Endothelial cell of umbilical vein (primary cell): ENCODE measurements around the gene TESK1.

ENCODE experiments used
- CTCF ChIP-seq, 2 donors: IDR thresholded peaks; 1 replicate in 1 of 2; 2 replicates in 1 of 2; pipeline ENCODE4 v1.5.1; 2011; ENCODE audit warnings: low read length in 2 of 2, mild to moderate bottlenecking in 2 of 2, moderate library complexity in 2 of 2, control low read depth in 1 of 2, inconsistent platforms in 1 of 2, low read depth in 1 of 2; ENCODE audit not compliant: insufficient read depth in 1 of 2; ENCODE audit errors: extremely low read depth in 1 of 2
- EZH2 ChIP-seq: IDR thresholded peaks from 2 replicates; pipeline ENCODE4 v1.6.1; 2012; ENCODE audit warnings: borderline replicate concordance, low read depth, mild to moderate bottlenecking, moderate library complexity, low read length, inconsistent platforms; ENCODE audit not compliant: severe bottlenecking
- GATA2 ChIP-seq: IDR thresholded peaks from 2 replicates; pipeline ENCODE4 v1.7.0; 2011; ENCODE audit warnings: low read depth, mild to moderate bottlenecking, moderate library complexity, mixed read lengths, low read length; ENCODE audit not compliant: insufficient read length, insufficient read depth
- JUN ChIP-seq: IDR thresholded peaks from 2 replicates; pipeline ENCODE4 v1.6.1; 2011; ENCODE audit warnings: borderline replicate concordance, low read depth; ENCODE audit not compliant: insufficient read length, insufficient read depth
- MYC ChIP-seq: IDR thresholded peaks from one replicate; pipeline ENCODE4 v1.6.1; 2011; ENCODE audit warnings: mild to moderate bottlenecking, low read depth, low read length
- POLR2A ChIP-seq: IDR thresholded peaks from 2 replicates; pipeline ENCODE4 v1.6.1; 2012; ENCODE audit warnings: low read depth, mild to moderate bottlenecking, control low read depth, low read length
- POLR2AphosphoS5 ChIP-seq: IDR thresholded peaks from 2 replicates; pipeline ENCODE4 v1.6.1; 2012; ENCODE audit warnings: low read depth, mild to moderate bottlenecking, control low read depth, low read length, moderate library complexity; ENCODE audit not compliant: insufficient read depth
- TF ChIP-seq, protein P1 (sequence below): IDR thresholded peaks from 2 replicates; pipeline ENCODE4 v1.6.1; 2011; ENCODE audit not compliant: insufficient read depth, insufficient read length

- TF ChIP-seq CTCF (IDR thresholded peaks at IDR 0.05; ENCODE audit: extremely low read depth in 1 of 2, insufficient read depth in 1 of 2, low read depth in 1 of 2, low read length in 2 of 2) (no peak), EZH2 (no peak), POLR2A (no peak), JUN (no peak), GATA2 (no peak), POLR2AphosphoS5 (no peak), MYC (no peak)
- TF ChIP-seq, protein P1, sequence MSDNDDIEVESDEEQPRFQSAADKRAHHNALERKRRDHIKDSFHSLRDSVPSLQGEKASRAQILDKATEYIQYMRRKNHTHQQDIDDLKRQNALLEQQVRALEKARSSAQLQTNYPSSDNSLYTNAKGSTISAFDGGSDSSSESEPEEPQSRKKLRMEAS: no peak
Measured at GRCh38 chr9:35649431-35650340, 44.6 kb downstream of the TESK1 start.
